ENCODE data around the gene SHOC2. TPM values are rescaled to one million over a fixed set of nuclear protein-coding genes. Genes with fewer than 3 reads are reported as not detected.
A peak's percentile ranks its signal among the peaks of the same experiment; 100 is the strongest.

The SHOC2 gene
- polyA plus RNA-seq, 1 donor (not counting 4 experiments of a cell fraction or from before 2014, with no cell fraction given): 27.7 TPM

- no peak overlapping the region for H3K27ac ChIP-seq (ENCODE audit: control insufficient read depth, insufficient read depth, low read length)
- H3K9me3 ChIP-seq (ENCODE audit: control insufficient read depth, low read depth, low read length): no peaks in the 10 kb centered on the region
- H3K9ac ChIP-seq (ENCODE audit: control insufficient read depth, extremely low read depth, insufficient read depth, low read length): no peak overlapping the region
- TF ChIP-seq, protein P1, sequence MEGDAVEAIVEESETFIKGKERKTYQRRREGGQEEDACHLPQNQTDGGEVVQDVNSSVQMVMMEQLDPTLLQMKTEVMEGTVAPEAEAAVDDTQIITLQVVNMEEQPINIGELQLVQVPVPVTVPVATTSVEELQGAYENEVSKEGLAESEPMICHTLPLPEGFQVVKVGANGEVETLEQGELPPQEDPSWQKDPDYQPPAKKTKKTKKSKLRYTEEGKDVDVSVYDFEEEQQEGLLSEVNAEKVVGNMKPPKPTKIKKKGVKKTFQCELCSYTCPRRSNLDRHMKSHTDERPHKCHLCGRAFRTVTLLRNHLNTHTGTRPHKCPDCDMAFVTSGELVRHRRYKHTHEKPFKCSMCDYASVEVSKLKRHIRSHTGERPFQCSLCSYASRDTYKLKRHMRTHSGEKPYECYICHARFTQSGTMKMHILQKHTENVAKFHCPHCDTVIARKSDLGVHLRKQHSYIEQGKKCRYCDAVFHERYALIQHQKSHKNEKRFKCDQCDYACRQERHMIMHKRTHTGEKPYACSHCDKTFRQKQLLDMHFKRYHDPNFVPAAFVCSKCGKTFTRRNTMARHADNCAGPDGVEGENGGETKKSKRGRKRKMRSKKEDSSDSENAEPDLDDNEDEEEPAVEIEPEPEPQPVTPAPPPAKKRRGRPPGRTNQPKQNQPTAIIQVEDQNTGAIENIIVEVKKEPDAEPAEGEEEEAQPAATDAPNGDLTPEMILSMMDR (optimal IDR thresholded peaks at IDR 0.05 in 1 of 3, IDR thresholded peaks at IDR 0.05 in 1 of 3, conservative IDR thresholded peaks at IDR 0.05 in 1 of 3; ENCODE audit: extremely low read depth in 1 of 3, insufficient read depth in 2 of 3, low read length in 3 of 3): no peak
- TF ChIP-seq EZH2 (IDR thresholded peaks at IDR 0.05; ENCODE audit: low read length): no peak
- H3K4me2 ChIP-seq (ENCODE audit: control insufficient read depth, extremely low read depth, insufficient read depth, low read depth, low read length): peak overlapping the region; percentile 47
- no peak overlapping the region for H2AFZ ChIP-seq (ENCODE audit: control insufficient read depth, low read length)
- DNase-seq (ENCODE audit: low read depth, low spot score) (no peak), FAIRE-seq (no peak)
- no peaks in the 10 kb centered on the region for H3K79me2 ChIP-seq (ENCODE audit: control insufficient read depth, insufficient read depth, low read length)
- no peaks in the 10 kb centered on the region for H4K20me1 ChIP-seq (ENCODE audit: control insufficient read depth, extremely low read depth, insufficient read depth, low read length)
- H3K27me3 ChIP-seq (ENCODE audit: control insufficient read depth, extremely low read depth, insufficient read depth, low read length): no peaks in the 10 kb centered on the region
- peaks cover 5 to 12% of the 10 kb centered on the region in 2 experiments for H3K36me3 ChIP-seq (ENCODE audit: control insufficient read depth in 2 of 2, extremely low read depth in 1 of 2, insufficient read depth in 2 of 2, low read length in 2 of 2)
- H3K4me3 ChIP-seq (ENCODE audit: control insufficient read depth in 2 of 3, extremely low read depth in 1 of 3, insufficient read depth in 2 of 3, low read depth in 1 of 3, low read length in 3 of 3): no peak overlapping the region
- H3K9me1 ChIP-seq (ENCODE audit: control insufficient read depth, extremely low read depth, insufficient read depth, low read length): no peaks in the 10 kb centered on the region
- H3K4me1 ChIP-seq (ENCODE audit: control insufficient read depth, extremely low read depth, insufficient read depth, low read length): peaks cover 23% of the 10 kb centered on the region
- dilution Hi-C loops (cut with MboI; ENCODE audit: extremely low pct_ligation_motif_present, low sequenced_read_pairs): loop anchor here (25.0 kb wide), 1 partner anchor 586 kb away; the partner anchor contains the start of gene SMNDC1
These were observed 21.0 kb upstream of the SHOC2 start for GRCh38 chr10:110898391-110898790.

- Histone ChIP-seq H3K9ac (ENCODE audit: control insufficient read depth, extremely low read depth, insufficient read depth, low read length) (no peak overlapping the region), H3K4me2 (ENCODE audit: control insufficient read depth, extremely low read depth, insufficient read depth, low read depth, low read length) (no peak overlapping the region), H3K9me1 (ENCODE audit: control insufficient read depth, extremely low read depth, insufficient read depth, low read length) (no peaks in the 10 kb centered on the region), H3K27ac (ENCODE audit: control insufficient read depth, insufficient read depth, low read length) (no peak overlapping the region), H3K27me3 (ENCODE audit: control insufficient read depth, extremely low read depth, insufficient read depth, low read length) (no peaks in the 10 kb centered on the region), H3K9me3 (ENCODE audit: control insufficient read depth, low read depth, low read length) (no peaks in the 10 kb centered on the region), H4K20me1 (ENCODE audit: control insufficient read depth, extremely low read depth, insufficient read depth, low read length) (no peaks in the 10 kb centered on the region), H3K4me3 (ENCODE audit: control insufficient read depth in 2 of 3, extremely low read depth in 1 of 3, insufficient read depth in 2 of 3, low read depth in 1 of 3, low read length in 3 of 3) (no peak overlapping the region), H3K79me2 (ENCODE audit: control insufficient read depth, insufficient read depth, low read length) (no peaks in the 10 kb centered on the region), H3K4me1 (ENCODE audit: control insufficient read depth, extremely low read depth, insufficient read depth, low read length) (peaks cover 23% of the 10 kb centered on the region), H2AFZ (ENCODE audit: control insufficient read depth, low read length) (no peak overlapping the region), H3K36me3 (ENCODE audit: control insufficient read depth in 2 of 2, extremely low read depth in 1 of 2, insufficient read depth in 2 of 2, low read length in 2 of 2) (peaks cover 5 to 12% of the 10 kb centered on the region in 2 experiments)
- no peak for DNase-seq (ENCODE audit: low read depth, low spot score)
- TF ChIP-seq, protein P1 (optimal IDR thresholded peaks at IDR 0.05 in 1 of 3, IDR thresholded peaks at IDR 0.05 in 1 of 3, conservative IDR thresholded peaks at IDR 0.05 in 1 of 3; ENCODE audit: extremely low read depth in 1 of 3, insufficient read depth in 2 of 3, low read length in 3 of 3): no peak
- no peak for TF ChIP-seq EZH2 (IDR thresholded peaks at IDR 0.05; ENCODE audit: low read length)
- no peak for FAIRE-seq
- dilution Hi-C loops (cut with MboI; ENCODE audit: extremely low pct_ligation_motif_present, low sequenced_read_pairs): no loop called here
These were observed 18.4 kb upstream of the SHOC2 start for GRCh38 chr10:110900983-110901382.
